KG1 (cell line): ENCODE measurements around the gene ROR1.
A peak's percentile ranks its signal among the peaks of the same experiment; 100 is the strongest.
"Not testable (repeated sequence)": the region's sequence is repeated elsewhere in the genome, so short reads cannot be mapped to it uniquely, and the experiment has no call there.

Source experiments
- DNase-seq: peaks from one replicate; lab custom pipeline; 2025; lab: John Stamatoyannopoulos, UW

Gene ROR1

GRCh38 chr1:64104585-64104984 lies 330.8 kb downstream of the ROR1 start:
- not testable (repeated sequence) for DNase-seq

GRCh38 chr1:64107118-64107519 lies 333.3 kb downstream of the ROR1 start:
- DNase-seq = no peak

- DNase-seq = no peak
Observed at GRCh38 chr1:64107632-64108031, 333.8 kb downstream of the ROR1 start.

GRCh38 chr1:64110924-64111777 lies 337.3 kb downstream of the ROR1 start:
- no peak for DNase-seq

GRCh38 chr1:64111787-64112186 lies 338.0 kb downstream of the ROR1 start:
- no peak for DNase-seq

GRCh38 chr1:64112281-64112680 lies 338.5 kb downstream of the ROR1 start:
- DNase-seq = no peak

GRCh38 chr1:64114012-64114525 lies 340.3 kb downstream of the ROR1 start:
- DNase-seq = no peak

- DNase-seq = no peak
Observed at GRCh38 chr1:64116537-64116936, 342.7 kb downstream of the ROR1 start.

- no peak for DNase-seq
Observed at GRCh38 chr1:64117492-64117891, 343.7 kb downstream of the ROR1 start.

- no peak for DNase-seq
Observed at GRCh38 chr1:64121766-64122385, 348.1 kb downstream of the ROR1 start.

- no peak for DNase-seq
Observed at GRCh38 chr1:64122588-64122987, 348.8 kb downstream of the ROR1 start.

- no peak for DNase-seq
Observed at GRCh38 chr1:64124704-64125440, 351.1 kb downstream of the ROR1 start.

GRCh38 chr1:64126581-64126980 lies 352.8 kb downstream of the ROR1 start:
- no peak for DNase-seq

- no peak for DNase-seq
Observed at GRCh38 chr1:64127297-64127696, 353.5 kb downstream of the ROR1 start.

- DNase-seq = no peak
Observed at GRCh38 chr1:64129701-64130100, 355.9 kb downstream of the ROR1 start.

- DNase-seq = no peak
Observed at GRCh38 chr1:64131155-64131554, 357.3 kb downstream of the ROR1 start.

- DNase-seq = no peak
Observed at GRCh38 chr1:64133036-64133435, 359.2 kb downstream of the ROR1 start.

- no peak for DNase-seq
Observed at GRCh38 chr1:64135462-64136223, 361.8 kb downstream of the ROR1 start.

- no peak for DNase-seq
Observed at GRCh38 chr1:64136296-64136695, 362.5 kb downstream of the ROR1 start.

GRCh38 chr1:64136752-64137411 lies 363.1 kb downstream of the ROR1 start:
- DNase-seq = peak; percentile 54

- no peak for DNase-seq
Observed at GRCh38 chr1:64137412-64137803, 363.6 kb downstream of the ROR1 start.
